Heart left ventricle (tissue), 13 donors: ENCODE measurements around the gene BMX.

Source experiments
- CTCF ChIP-seq, 12 donors: fragments of 200-600 bp; sonication (generic) in 4 of 12; IDR thresholded peaks; one replicate each; pipeline versions ENCODE4 v1.5.0 to v1.8.0; 2018 to 2022; ENCODE audit warnings: antibody characterized with exemption in 12 of 12, mild to moderate bottlenecking in 5 of 12
- POLR2A ChIP-seq, 2 donors: fragments of 450-650 bp; IDR thresholded peaks; one replicate each; pipeline ENCODE4 v1.6.1; 2017; ENCODE audit warnings: antibody characterized with exemption in 2 of 2, mild to moderate bottlenecking in 2 of 2, moderate library complexity in 2 of 2
- donor health status: ischemic (EF 13 %, LVEDD 7.1; RV severe dilation, severe dysfunction).
- donor health status: DM: no; HTN: yes; CAD: no.
- donor health status: DM: no; HTN: no; CAD: no.
- donor health status: ischemic (EF 25% LVEDD 6.9; RV normal size, moderate dysfunction).
- donor health status: ischemic (EF 25% LVEDD 5.7; RV mildly dilated, moderate dysfunction).
- donor health status: ischemic (EF 35%, LVEDD 5.7; RV mildly dilated, moderate dysfunction).
- donor health status: nonischemic (EF 11% LVEDD 7.7; RV severe dilation, severe dysfunction).
- donor health status: DM: yes; HTN: yes; CAD: no.
- donor health status: PGD.
- donor health status: ischemic (EF 29% LVEDD 5.4; RV normal size, mild dysfunction).
- donor health status: nonischemic (EF 23%, LVEDD 6.1; RV moderate dilation, normal function).

GRCh38 chrX:15522464-15522863, 21.9 kb downstream of the BMX start:
- TF ChIP-seq POLR2A (IDR thresholded peaks at IDR 0.05) = no peak
- TF ChIP-seq CTCF (IDR thresholded peaks at IDR 0.05) = no peak
